GM12878 (cell line): ENCODE measurements around the gene TSPAN31. TPM values are rescaled to one million over a fixed set of nuclear protein-coding genes. Genes with fewer than 3 reads are reported as not detected.

Experiments
- ATAC-seq: fragments of 200-7000 bp; cut with Tn5 transposase; 3 replicates; pipeline ENCODE4 v1.9.1; 2020; ENCODE audit warnings: mild to moderate bottlenecking, moderate library complexity
- BruUV-seq: library from RNA; stranded (reverse); fragments of 400-500 nt; replicated peaks from 2 replicates; lab custom pipeline; 2021; lab: Mats Ljungman, UMichigan
- CTCF ChIA-PET: fragments of 300-600 bp; sonication (Branson Sonifier 250); formaldehyde crosslinking; extraction: SDS; loops from one replicate; lab custom pipeline; 2021; ENCODE audit warnings: inconsistent platforms; lab: Yijun Ruan, JAX
- POLR2A ChIA-PET: fragments of 350-600 bp; formaldehyde crosslinking; extraction: SDS; loops from one replicate; lab custom pipeline; 2021; ENCODE audit warnings: inconsistent platforms; lab: Charles Lee
- RAD21 ChIA-PET: fragments of 300-600 bp; sonication (Branson Sonifier 250); formaldehyde crosslinking; loops from one replicate; lab custom pipeline; 2023; ENCODE audit warnings: antibody characterized with exemption; ENCODE audit not compliant: unreplicated experiment; lab: Charles Lee
- SMC1A ChIA-PET: fragments of 300-600 bp; sonication (Branson Sonifier 250); formaldehyde crosslinking; loops from one replicate; lab custom pipeline; 2023; ENCODE audit not compliant: unreplicated experiment, uncharacterized antibody; lab: Charles Lee
- DNase-seq: peaks from one replicate; pipeline ENCODE4 v3.0.0-alpha.2; 2011; ENCODE audit warnings: low read depth, low spot score
- FAIRE-seq: peaks from 3 replicates; lab custom pipeline; 2011; peaks lifted over from hg19 to GRCh38; lab: Jason Lieb, UNC
- H2AFZ ChIP-seq: 2 replicates; pipeline ENCODE4 v1.6.0; 2011; ENCODE audit warnings: low read depth, low read length, control low read depth; ENCODE audit not compliant: control insufficient read depth
- H3K27ac ChIP-seq: 2 replicates; pipeline ENCODE4 v1.5.1; 2011; ENCODE audit warnings: control low read depth; ENCODE audit not compliant: control insufficient read depth, insufficient read depth
- H3K27me3 ChIP-seq, 2 experiments: replicated peaks in 1 of 2; 2 replicates each; pipeline versions ENCODE4 v1.6.0 to v1.6.1; 2011; ENCODE audit warnings: low read length in 1 of 2; ENCODE audit not compliant: control insufficient read depth in 2 of 2, insufficient read depth in 2 of 2
- H3K36me3 ChIP-seq, 2 experiments: 2 replicates each; pipeline ENCODE4 v1.5.1; 2011; ENCODE audit warnings: low read length in 1 of 2; ENCODE audit not compliant: control insufficient read depth in 2 of 2, insufficient read depth in 2 of 2
- H3K4me1 ChIP-seq: 2 replicates; pipeline ENCODE4 v1.6.1; 2011; ENCODE audit warnings: mild to moderate bottlenecking, low read length, moderate library complexity, mixed read lengths; ENCODE audit not compliant: control insufficient read depth, insufficient read depth
- H3K4me2 ChIP-seq: 2 replicates; pipeline ENCODE4 v1.6.0; 2011; ENCODE audit warnings: control low read depth; ENCODE audit not compliant: control insufficient read depth, insufficient read depth
- H3K4me3 ChIP-seq: fragments of 200-600 bp; sonication (generic); 2 replicates; pipeline ENCODE4 v1.5.1; 2016
- H3K79me2 ChIP-seq: 2 replicates; pipeline ENCODE4 v1.6.0; 2011; ENCODE audit warnings: low read length; ENCODE audit not compliant: control insufficient read depth, insufficient read depth
- H3K9ac ChIP-seq: 2 replicates; pipeline ENCODE4 v1.8.0; 2011; ENCODE audit warnings: low read length, control low read depth, mixed read lengths; ENCODE audit not compliant: control insufficient read depth, insufficient read depth
- H3K9me3 ChIP-seq: replicated peaks from 3 replicates; pipeline ENCODE4 v1.5.1; 2011; ENCODE audit warnings: mild to moderate bottlenecking, low read length; ENCODE audit not compliant: control insufficient read depth, insufficient read depth
- H4K20me1 ChIP-seq: 2 replicates; pipeline ENCODE4 v1.6.0; 2011; ENCODE audit not compliant: control insufficient read depth, insufficient read depth
- ASH2L ChIP-seq: fragments of 300-600, 200-600 bp; sonication (generic); IDR thresholded peaks from 2 replicates; pipeline ENCODE4 v1.6.1; 2017; ENCODE audit warnings: low read depth, mild to moderate bottlenecking, borderline replicate concordance
- BHLHE40 ChIP-seq, 2 experiments: fragments of 450-650 bp in 1 of 2; IDR thresholded peaks; 2 replicates each; pipeline ENCODE4 v1.6.1; 2011 to 2017; ENCODE audit warnings: low read depth in 2 of 2, borderline replicate concordance in 1 of 2, improper control_type of control experiment in 1 of 2, low read length in 1 of 2, mild to moderate bottlenecking in 1 of 2
- CBX5 ChIP-seq: sonication (generic); IDR thresholded peaks from 2 replicates; pipeline ENCODE4 v1.6.1; 2016; ENCODE audit warnings: low read depth, moderate library complexity, mild to moderate bottlenecking, inconsistent platforms
- EP300 ChIP-seq, 2 experiments: fragments of 150-350 bp in 1 of 2; IDR thresholded peaks; 2 replicates each; pipeline ENCODE4 v1.6.1; 2011 to 2012; ENCODE audit warnings: low read depth in 2 of 2, low read length in 2 of 2, borderline replicate concordance in 1 of 2, improper control_type of control experiment in 1 of 2, inconsistent platforms in 1 of 2; ENCODE audit not compliant: control insufficient read depth in 1 of 2
- FOXK2 ChIP-seq: fragments of 450-650 bp; IDR thresholded peaks from 2 replicates; pipeline ENCODE4 v1.6.1; 2017; ENCODE audit warnings: mild to moderate bottlenecking, moderate library complexity
- JUND ChIP-seq: IDR thresholded peaks from 2 replicates; pipeline ENCODE4 v1.6.1; 2012; ENCODE audit warnings: low read depth, mild to moderate bottlenecking, low read length, improper control_type of control experiment, moderate library complexity
- KDM1A ChIP-seq: fragments of 200-600 bp; sonication (generic); IDR thresholded peaks from 2 replicates; pipeline ENCODE4 v1.6.1; 2016; ENCODE audit warnings: borderline replicate concordance
- MXI1 ChIP-seq: fragments of 150-350 bp; IDR thresholded peaks from 2 replicates; pipeline ENCODE4 v1.6.1; 2011; ENCODE audit warnings: low read depth, mild to moderate bottlenecking, inconsistent platforms, low read length, improper control_type of control experiment
- NR2F1 ChIP-seq: fragments of 450-650 bp; conservative IDR thresholded peaks from 2 replicates; pipeline ENCODE4 v1.6.1; 2017; ENCODE audit warnings: mild to moderate bottlenecking
- POU2F2 ChIP-seq: IDR thresholded peaks from 3 replicates; pipeline ENCODE4 v1.6.1; 2011; ENCODE audit warnings: low read depth, mild to moderate bottlenecking, low read length, borderline replicate concordance
- PRDM15 ChIP-seq: fragments of 450-650 bp; formaldehyde crosslinking; IDR thresholded peaks from 2 replicates; pipeline ENCODE4 v1.4.0; 2020; ENCODE audit warnings: mild to moderate bottlenecking, moderate library complexity
- SREBF1 ChIP-seq: IDR thresholded peaks from 2 replicates; pipeline ENCODE4 v1.6.1; 2012; ENCODE audit warnings: mild to moderate bottlenecking, low read length
- SUPT20H ChIP-seq: IDR thresholded peaks from 2 replicates; pipeline ENCODE4 v1.6.1; 2011; ENCODE audit warnings: low read depth, mild to moderate bottlenecking, low read length, moderate library complexity, borderline replicate concordance; ENCODE audit not compliant: control insufficient read depth
- ZNF384 ChIP-seq: IDR thresholded peaks from 2 replicates; pipeline ENCODE4 v1.6.1; 2012; ENCODE audit warnings: low read depth, mild to moderate bottlenecking, low read length, improper control_type of control experiment, borderline replicate concordance
- WGBS: methylation state at CpG from one replicate; pipeline ENCODE4 v1.1.6; 2016; ENCODE audit warnings: low lambda C conversion rate; ENCODE audit not compliant: insufficient replicate concordance, insufficient coverage; ENCODE audit errors: missing lambda C conversion rate; 5-methylcytosine and 5-hydroxymethylcytosine counted together
- in situ Hi-C: fragments of 300-500 bp; cut with MboI; formaldehyde crosslinking; loops from 9 replicates; pipeline ENCODE4 v1.14.3; 2018; ENCODE audit warnings: mixed read lengths
- intact Hi-C: fragments of 100-400 bp; cut with micrococcal nuclease; formaldehyde crosslinking; loops from one replicate; pipeline ENCODE4 v1.14.2; 2022; ENCODE audit not compliant: unreplicated experiment
- polyA plus RNA-seq, 11 experiments: library from polyadenylated mRNA; depleted of rRNA in 4 of 11; unstranded in 6 of 11; stranded (reverse) in 5 of 11; fragments of >200 nt; fragmentation: Nextera tagmentation in 4 of 11; fragmentation: Illumina TruSeq in 1 of 11; extraction: Ambion mirVana in 4 of 11; extraction: Trizol in 1 of 11; gene quantifications; 1 replicate in 1 of 11; 2 replicates in 10 of 11; pipeline versions ENCODE4 v1.2.1 to v1.2.3, GENCODE V29; 2011 to 2016; ENCODE audit warnings: inconsistent platforms in 2 of 11, missing spikeins in 2 of 11, low read depth in 1 of 11
- total RNA-seq, 4 experiments: library from RNA; depleted of rRNA in 3 of 4; stranded (reverse); fragments of >200 nt in 3 of 4; fragmentation: Illumina TruSeq in 1 of 4; extraction: Trizol in 1 of 4; gene quantifications; 2 replicates each; pipeline versions ENCODE4 v1.2.1 to v1.2.3, GENCODE V29; 2013 to 2021
- TF ChIP-seq, protein P1 (sequence below): fragments of 450-650 bp; IDR thresholded peaks from 2 replicates; pipeline ENCODE4 v1.6.1; 2018; ENCODE audit warnings: borderline replicate concordance, mild to moderate bottlenecking; ENCODE audit not compliant: partially characterized antibody

Gene TSPAN31
- total and polyA plus RNA-seq, 10 of the 15 experiments (the other 5 are each of a cell fraction or from before 2014, with no cell fraction given) = 11.8 to 32.2 (median 24.7) TPM

DNA sequence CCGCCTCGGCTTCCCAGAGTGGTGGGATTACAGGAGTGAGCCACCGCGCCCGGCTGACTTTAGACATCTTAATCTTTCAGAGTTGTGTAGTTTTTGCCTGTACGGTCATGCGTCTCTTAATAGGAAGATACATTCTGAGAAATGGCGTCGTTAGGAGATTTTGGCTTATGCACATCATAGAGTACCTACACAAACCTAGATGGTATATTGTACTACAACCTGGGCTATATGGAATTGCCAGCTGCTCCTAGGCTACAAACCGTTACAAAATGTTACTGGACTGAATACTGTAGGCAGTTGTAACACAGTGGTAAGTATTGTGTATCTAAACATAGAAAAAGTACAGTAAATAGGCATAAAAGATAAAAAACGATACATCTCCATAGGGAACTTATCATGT is 39.0 kb downstream of the TSPAN31 start:
- Histone ChIP-seq H3K4me1 (peaks cover 8% of the 10 kb centered on the region; the same call in 1 of the 2 replicates), H3K9ac (no peak overlapping the region), H3K9me3 (no peaks in the 10 kb centered on the region), H3K27ac (no peak overlapping the region), H3K4me3 (no peak overlapping the region), H3K36me3 (peaks cover 0 to 14% of the 10 kb centered on the region in 2 experiments), H3K4me2 (peak overlapping the region; percentile 89), H2AFZ (no peak overlapping the region), H3K79me2 (peaks cover 15% of the 10 kb centered on the region), H3K27me3 (no peaks in the 10 kb centered on the region), H4K20me1 (no peaks in the 10 kb centered on the region)
- in situ Hi-C loops = no loop called here
- WGBS = 86% methylated on average over 11 of the region's 11 CpGs
- ChIA-PET SMC1A (interaction anchor here (0.7 to 2.0 kb wide), 5 partner anchors 9 to 115 kb away, joined by 3 to 6 read pairs (median 3); no protein-coding TSS in a partner anchor), POLR2A (interaction anchor here (0.9 to 1.5 kb wide), 2 partner anchors 27 to 115 kb away, joined by 3 read pairs; no protein-coding TSS in a partner anchor), RAD21 (interaction anchor here (1.0 to 1.4 kb wide), 3 partner anchors 27 to 122 kb away, joined by 3 to 5 read pairs (median 3); no protein-coding TSS in a partner anchor), CTCF (interaction anchor here (0.6 to 2.7 kb wide), 13 partner anchors 8 to 174 kb away, joined by 3 to 12 read pairs (median 5); no protein-coding TSS in a partner anchor)
- TF ChIP-seq BHLHE40 (IDR thresholded peaks at IDR 0.05; ENCODE audit: borderline replicate concordance in 1 of 2, low read depth in 2 of 2, low read length in 1 of 2) (no peak), SREBF1 (no peak), NR2F1 (no peak), EP300 (IDR thresholded peaks at IDR 0.05; ENCODE audit: borderline replicate concordance in 1 of 2, control insufficient read depth in 1 of 2, low read depth in 2 of 2, low read length in 2 of 2) (no peak), PRDM15 (CRISPR knock-in tag) (no peak), JUND (no peak), KDM1A (no peak), FOXK2 (no peak), POU2F2 (no peak), CBX5 (no peak), SUPT20H (no peak), MXI1 (no peak), ASH2L (no peak), ZNF384 (no peak)
- TF ChIP-seq, protein P1, sequence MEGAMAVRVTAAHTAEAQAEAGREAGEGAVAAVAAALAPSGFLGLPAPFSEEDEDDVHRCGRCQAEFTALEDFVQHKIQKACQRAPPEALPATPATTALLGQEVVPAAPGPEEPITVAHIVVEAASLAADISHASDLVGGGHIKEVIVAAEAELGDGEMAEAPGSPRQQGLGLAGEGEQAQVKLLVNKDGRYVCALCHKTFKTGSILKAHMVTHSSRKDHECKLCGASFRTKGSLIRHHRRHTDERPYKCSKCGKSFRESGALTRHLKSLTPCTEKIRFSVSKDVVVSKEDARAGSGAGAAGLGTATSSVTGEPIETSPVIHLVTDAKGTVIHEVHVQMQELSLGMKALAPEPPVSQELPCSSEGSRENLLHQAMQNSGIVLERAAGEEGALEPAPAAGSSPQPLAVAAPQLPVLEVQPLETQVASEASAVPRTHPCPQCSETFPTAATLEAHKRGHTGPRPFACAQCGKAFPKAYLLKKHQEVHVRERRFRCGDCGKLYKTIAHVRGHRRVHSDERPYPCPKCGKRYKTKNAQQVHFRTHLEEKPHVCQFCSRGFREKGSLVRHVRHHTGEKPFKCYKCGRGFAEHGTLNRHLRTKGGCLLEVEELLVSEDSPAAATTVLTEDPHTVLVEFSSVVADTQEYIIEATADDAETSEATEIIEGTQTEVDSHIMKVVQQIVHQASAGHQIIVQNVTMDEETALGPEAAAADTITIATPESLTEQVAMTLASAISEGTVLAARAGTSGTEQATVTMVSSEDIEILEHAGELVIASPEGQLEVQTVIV = no peak
- FAIRE-seq (no peak), DNase-seq (no peak), ATAC-seq (no peak)
- intact Hi-C loops = no loop called here
- BruUV-seq = TSS peak; percentile 72
